SK-N-SH (cell line): Measurements from ENCODE around the gene ZNF774. TPM values are rescaled to one million over a fixed set of nuclear protein-coding genes. Genes with fewer than 3 reads are reported as not detected.
A peak's percentile ranks its signal among the peaks of the same experiment; 100 is the strongest.

ENCODE experiments used
- EP300 ChIP-seq, 2 experiments: IDR thresholded peaks; 2 replicates each; pipeline versions ENCODE4 v1.4.0 to v1.6.1; 2012; ENCODE audit warnings: borderline replicate concordance in 1 of 2, low read depth in 1 of 2, low read length in 1 of 2
- FOSL2 ChIP-seq: IDR thresholded peaks from 2 replicates; pipeline ENCODE4 v1.4.0; 2012; ENCODE audit warnings: low read depth, mild to moderate bottlenecking, moderate library complexity, borderline replicate concordance
- MXI1 ChIP-seq: IDR thresholded peaks from 2 replicates; pipeline ENCODE4 v1.6.1; 2012; ENCODE audit warnings: mild to moderate bottlenecking, low read depth, low read length, improper control_type of control experiment
- NFIC ChIP-seq: IDR thresholded peaks from 2 replicates; pipeline ENCODE4 v1.4.0; 2012; ENCODE audit warnings: borderline replicate concordance
- NRF1 ChIP-seq: IDR thresholded peaks from 2 replicates; pipeline ENCODE4 v1.6.1; 2012; ENCODE audit warnings: low read depth, mild to moderate bottlenecking, low read length
- POLR2AphosphoS5 ChIP-seq: IDR thresholded peaks from 2 replicates; pipeline ENCODE4 v1.6.1; 2012; ENCODE audit warnings: low read depth, low read length
- RCOR1 ChIP-seq: fragments of 150-350 bp; IDR thresholded peaks from 2 replicates; pipeline ENCODE4 v1.6.1; 2017; ENCODE audit warnings: antibody characterized with exemption, low read length
- SIN3A ChIP-seq: IDR thresholded peaks from 2 replicates; pipeline ENCODE4 v1.6.1; 2012; ENCODE audit warnings: low read depth, mild to moderate bottlenecking, low read length, moderate library complexity, borderline replicate concordance
- TAF1 ChIP-seq: IDR thresholded peaks from 2 replicates; pipeline ENCODE4 v1.6.1; 2012; ENCODE audit warnings: low read depth, mild to moderate bottlenecking, low read length, moderate library complexity, borderline replicate concordance
- TCF12 ChIP-seq: IDR thresholded peaks from 2 replicates; pipeline ENCODE4 v1.4.0; 2012
- TEAD4 ChIP-seq: IDR thresholded peaks from 2 replicates; pipeline ENCODE4 v1.4.0; 2012; ENCODE audit warnings: mild to moderate bottlenecking, borderline replicate concordance; ENCODE audit not compliant: insufficient read depth
- polyA plus RNA-seq, 3 experiments: library from polyadenylated mRNA; depleted of rRNA; stranded (reverse); fragments of >200 nt; gene quantifications; 2 replicates each; pipeline ENCODE4 v1.2.3, GENCODE V29; 2012
- TF ChIP-seq, protein P1 (sequence below): IDR thresholded peaks from 2 replicates; pipeline ENCODE4 v1.4.0; 2012; ENCODE audit warnings: low read depth, borderline replicate concordance
- TF ChIP-seq, protein P2 (sequence below): IDR thresholded peaks from 2 replicates; pipeline ENCODE4 v1.6.1; 2012; ENCODE audit warnings: mild to moderate bottlenecking, low read depth, low read length, moderate library complexity
- TF ChIP-seq, protein P3 (sequence below): IDR thresholded peaks from 2 replicates; pipeline ENCODE4; 2012
- TF ChIP-seq, protein P4 (sequence below): fragments of 200-600 bp; sonication (generic); IDR thresholded peaks from 2 replicates; pipeline ENCODE4 v1.6.1; 2017; ENCODE audit warnings: antibody characterized with exemption, mild to moderate bottlenecking, moderate library complexity
- TF ChIP-seq, protein P5 (sequence below): fragments of 150-350 bp; IDR thresholded peaks from 2 replicates; pipeline ENCODE4 v1.6.1; 2016; ENCODE audit warnings: mild to moderate bottlenecking, low read depth, low read length
- TF ChIP-seq, protein P6 (sequence below): IDR thresholded peaks from 2 replicates; pipeline ENCODE4 v1.4.0; 2012; ENCODE audit warnings: low read depth

The ZNF774 gene
- polyA plus RNA-seq, 1 of the 3 experiments (the other 2 are of a cell fraction) = 1.8 TPM

DNA sequence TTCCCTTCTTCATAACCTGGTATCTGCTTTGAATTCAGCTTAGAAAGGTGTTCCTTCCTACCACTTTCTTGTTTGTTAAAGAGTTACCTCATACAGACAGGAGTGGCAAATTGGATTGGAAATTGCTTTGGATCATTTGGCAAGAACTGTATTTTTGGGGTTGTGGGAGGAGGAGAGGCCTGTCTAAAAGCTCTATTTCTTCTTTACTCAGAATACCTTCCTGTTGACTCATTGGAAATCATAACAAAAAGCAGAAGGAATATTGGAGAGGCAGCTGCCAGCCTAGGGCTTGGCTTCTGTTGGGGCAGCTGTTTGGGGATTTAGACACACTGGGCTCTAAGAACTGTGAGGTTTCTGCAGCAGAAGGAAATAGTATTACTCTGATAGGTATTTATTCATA is 50.1 kb downstream of the ZNF774 start (continued):
- TF ChIP-seq, protein P1, sequence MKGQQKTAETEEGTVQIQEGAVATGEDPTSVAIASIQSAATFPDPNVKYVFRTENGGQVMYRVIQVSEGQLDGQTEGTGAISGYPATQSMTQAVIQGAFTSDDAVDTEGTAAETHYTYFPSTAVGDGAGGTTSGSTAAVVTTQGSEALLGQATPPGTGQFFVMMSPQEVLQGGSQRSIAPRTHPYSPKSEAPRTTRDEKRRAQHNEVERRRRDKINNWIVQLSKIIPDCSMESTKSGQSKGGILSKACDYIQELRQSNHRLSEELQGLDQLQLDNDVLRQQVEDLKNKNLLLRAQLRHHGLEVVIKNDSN = no peak
- TF ChIP-seq, protein P2, sequence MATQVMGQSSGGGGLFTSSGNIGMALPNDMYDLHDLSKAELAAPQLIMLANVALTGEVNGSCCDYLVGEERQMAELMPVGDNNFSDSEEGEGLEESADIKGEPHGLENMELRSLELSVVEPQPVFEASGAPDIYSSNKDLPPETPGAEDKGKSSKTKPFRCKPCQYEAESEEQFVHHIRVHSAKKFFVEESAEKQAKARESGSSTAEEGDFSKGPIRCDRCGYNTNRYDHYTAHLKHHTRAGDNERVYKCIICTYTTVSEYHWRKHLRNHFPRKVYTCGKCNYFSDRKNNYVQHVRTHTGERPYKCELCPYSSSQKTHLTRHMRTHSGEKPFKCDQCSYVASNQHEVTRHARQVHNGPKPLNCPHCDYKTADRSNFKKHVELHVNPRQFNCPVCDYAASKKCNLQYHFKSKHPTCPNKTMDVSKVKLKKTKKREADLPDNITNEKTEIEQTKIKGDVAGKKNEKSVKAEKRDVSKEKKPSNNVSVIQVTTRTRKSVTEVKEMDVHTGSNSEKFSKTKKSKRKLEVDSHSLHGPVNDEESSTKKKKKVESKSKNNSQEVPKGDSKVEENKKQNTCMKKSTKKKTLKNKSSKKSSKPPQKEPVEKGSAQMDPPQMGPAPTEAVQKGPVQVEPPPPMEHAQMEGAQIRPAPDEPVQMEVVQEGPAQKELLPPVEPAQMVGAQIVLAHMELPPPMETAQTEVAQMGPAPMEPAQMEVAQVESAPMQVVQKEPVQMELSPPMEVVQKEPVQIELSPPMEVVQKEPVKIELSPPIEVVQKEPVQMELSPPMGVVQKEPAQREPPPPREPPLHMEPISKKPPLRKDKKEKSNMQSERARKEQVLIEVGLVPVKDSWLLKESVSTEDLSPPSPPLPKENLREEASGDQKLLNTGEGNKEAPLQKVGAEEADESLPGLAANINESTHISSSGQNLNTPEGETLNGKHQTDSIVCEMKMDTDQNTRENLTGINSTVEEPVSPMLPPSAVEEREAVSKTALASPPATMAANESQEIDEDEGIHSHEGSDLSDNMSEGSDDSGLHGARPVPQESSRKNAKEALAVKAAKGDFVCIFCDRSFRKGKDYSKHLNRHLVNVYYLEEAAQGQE = no peak
- TF ChIP-seq TEAD4 = peak; percentile 68; the same call in 1 of the 2 replicates
- TF ChIP-seq SIN3A = peak; percentile 70; the same call in 1 of the 2 replicates
- peak; percentile 96 for TF ChIP-seq TCF12
- TF ChIP-seq, protein P3, sequence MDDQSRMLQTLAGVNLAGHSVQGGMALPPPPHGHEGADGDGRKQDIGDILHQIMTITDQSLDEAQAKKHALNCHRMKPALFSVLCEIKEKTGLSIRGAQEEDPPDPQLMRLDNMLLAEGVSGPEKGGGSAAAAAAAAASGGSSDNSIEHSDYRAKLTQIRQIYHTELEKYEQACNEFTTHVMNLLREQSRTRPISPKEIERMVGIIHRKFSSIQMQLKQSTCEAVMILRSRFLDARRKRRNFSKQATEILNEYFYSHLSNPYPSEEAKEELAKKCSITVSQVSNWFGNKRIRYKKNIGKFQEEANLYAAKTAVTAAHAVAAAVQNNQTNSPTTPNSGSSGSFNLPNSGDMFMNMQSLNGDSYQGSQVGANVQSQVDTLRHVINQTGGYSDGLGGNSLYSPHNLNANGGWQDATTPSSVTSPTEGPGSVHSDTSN = peak; percentile 89
- TF ChIP-seq NRF1 = no peak
- TF ChIP-seq RCOR1 = no peak
- TF ChIP-seq, protein P4, sequence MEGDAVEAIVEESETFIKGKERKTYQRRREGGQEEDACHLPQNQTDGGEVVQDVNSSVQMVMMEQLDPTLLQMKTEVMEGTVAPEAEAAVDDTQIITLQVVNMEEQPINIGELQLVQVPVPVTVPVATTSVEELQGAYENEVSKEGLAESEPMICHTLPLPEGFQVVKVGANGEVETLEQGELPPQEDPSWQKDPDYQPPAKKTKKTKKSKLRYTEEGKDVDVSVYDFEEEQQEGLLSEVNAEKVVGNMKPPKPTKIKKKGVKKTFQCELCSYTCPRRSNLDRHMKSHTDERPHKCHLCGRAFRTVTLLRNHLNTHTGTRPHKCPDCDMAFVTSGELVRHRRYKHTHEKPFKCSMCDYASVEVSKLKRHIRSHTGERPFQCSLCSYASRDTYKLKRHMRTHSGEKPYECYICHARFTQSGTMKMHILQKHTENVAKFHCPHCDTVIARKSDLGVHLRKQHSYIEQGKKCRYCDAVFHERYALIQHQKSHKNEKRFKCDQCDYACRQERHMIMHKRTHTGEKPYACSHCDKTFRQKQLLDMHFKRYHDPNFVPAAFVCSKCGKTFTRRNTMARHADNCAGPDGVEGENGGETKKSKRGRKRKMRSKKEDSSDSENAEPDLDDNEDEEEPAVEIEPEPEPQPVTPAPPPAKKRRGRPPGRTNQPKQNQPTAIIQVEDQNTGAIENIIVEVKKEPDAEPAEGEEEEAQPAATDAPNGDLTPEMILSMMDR = no peak
- TF ChIP-seq MXI1 = no peak
- TF ChIP-seq EP300 (IDR thresholded peaks at IDR 0.05; ENCODE audit: borderline replicate concordance in 1 of 2, low read depth in 1 of 2, low read length in 1 of 2) = peak; percentile 27 to 76; a peak in 2 of 4 replicates
- TF ChIP-seq, protein P5, sequence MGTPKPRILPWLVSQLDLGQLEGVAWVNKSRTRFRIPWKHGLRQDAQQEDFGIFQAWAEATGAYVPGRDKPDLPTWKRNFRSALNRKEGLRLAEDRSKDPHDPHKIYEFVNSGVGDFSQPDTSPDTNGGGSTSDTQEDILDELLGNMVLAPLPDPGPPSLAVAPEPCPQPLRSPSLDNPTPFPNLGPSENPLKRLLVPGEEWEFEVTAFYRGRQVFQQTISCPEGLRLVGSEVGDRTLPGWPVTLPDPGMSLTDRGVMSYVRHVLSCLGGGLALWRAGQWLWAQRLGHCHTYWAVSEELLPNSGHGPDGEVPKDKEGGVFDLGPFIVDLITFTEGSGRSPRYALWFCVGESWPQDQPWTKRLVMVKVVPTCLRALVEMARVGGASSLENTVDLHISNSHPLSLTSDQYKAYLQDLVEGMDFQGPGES = no peak
- peak; percentile 77; the same call in 1 of the 2 replicates for TF ChIP-seq NFIC
- TF ChIP-seq FOSL2 = peak; percentile 75
- TF ChIP-seq POLR2AphosphoS5 = peak; percentile 56; the same call in 1 of the 2 replicates
- TF ChIP-seq TAF1 = no peak
- TF ChIP-seq, protein P6, sequence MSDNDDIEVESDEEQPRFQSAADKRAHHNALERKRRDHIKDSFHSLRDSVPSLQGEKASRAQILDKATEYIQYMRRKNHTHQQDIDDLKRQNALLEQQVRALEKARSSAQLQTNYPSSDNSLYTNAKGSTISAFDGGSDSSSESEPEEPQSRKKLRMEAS = peak; percentile 51; the same call in 1 of the 2 replicates
